Activated CD4-positive, alpha-beta T cell treated with anti-CD3 and anti-CD28 coated beads, Interleukin-2, amount 10 ng/mL, durations not matched to agents 24 days and 14 days (primary cell): Measurements from ENCODE around the gene FNDC3B. TPM values are rescaled to one million over a fixed set of nuclear protein-coding genes. Genes with fewer than 3 reads are reported as not detected.

Experiments
- DNase-seq: peaks from one replicate; pipeline ENCODE4 v3.0.0; 2022
- H3K27ac Mint-ChIP-seq: one replicate; pipeline ENCODE4 v1.8.0; 2022; ENCODE audit warnings: mild to moderate bottlenecking, mixed read lengths
- H3K27me3 Mint-ChIP-seq: one replicate; pipeline ENCODE4 v1.8.0; 2022; ENCODE audit warnings: mixed read lengths
- H3K36me3 Mint-ChIP-seq: one replicate; pipeline ENCODE4 v1.8.0; 2022; ENCODE audit warnings: low read depth, mild to moderate bottlenecking, mixed read lengths
- H3K4me1 Mint-ChIP-seq: one replicate; pipeline ENCODE4 v1.8.0; 2021; ENCODE audit warnings: mixed read lengths
- H3K4me3 Mint-ChIP-seq: one replicate; pipeline ENCODE4 v1.8.0; 2022; ENCODE audit warnings: mild to moderate bottlenecking, moderate library complexity, mixed read lengths
- H3K9me3 Mint-ChIP-seq: one replicate; pipeline ENCODE4 v1.8.0; 2021; ENCODE audit warnings: mixed read lengths
- intact Hi-C: fragments of 100-400 bp; cut with micrococcal nuclease; formaldehyde crosslinking; loops from one replicate; pipeline ENCODE4 v1.15.1; 2023
- total RNA-seq: library from RNA; stranded (reverse); gene quantifications from 2 replicates; pipeline ENCODE4 v1.2.3, GENCODE V29; 2022

FNDC3B gene
- total RNA-seq, 1 donor from 2014 or later, result 19.6 TPM

DNA sequence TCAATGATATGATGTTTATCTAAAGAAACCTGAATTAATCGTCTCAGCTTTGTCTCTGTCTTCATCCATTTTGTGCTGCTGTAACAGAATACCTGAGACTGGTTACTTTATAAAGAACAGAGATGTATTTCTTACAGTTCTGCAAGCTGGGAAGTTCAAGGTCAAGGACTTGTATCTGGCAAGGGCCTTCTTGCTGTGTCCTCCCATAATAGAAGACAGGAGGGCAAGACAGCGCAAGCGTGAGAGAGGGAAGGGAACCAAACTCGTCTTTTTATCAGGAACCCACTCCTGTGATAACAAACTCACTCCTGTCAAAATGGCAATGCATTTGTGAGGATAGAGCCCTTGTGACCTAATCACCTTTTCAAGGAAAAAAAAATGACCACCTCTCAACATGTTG, 277.4 kb downstream of the FNDC3B start:
- Mint-ChIP-seq H3K36me3 (peaks cover 24% of the 10 kb centered on the region), H3K9me3 (no peaks in the 10 kb centered on the region), H3K4me3 (no peak overlapping the region), H3K4me1 (peaks cover 21% of the 10 kb centered on the region), H3K27me3 (no peaks in the 10 kb centered on the region), H3K27ac (no peak overlapping the region)
- no peak for DNase-seq
- intact Hi-C loops, result no loop called here

DNA sequence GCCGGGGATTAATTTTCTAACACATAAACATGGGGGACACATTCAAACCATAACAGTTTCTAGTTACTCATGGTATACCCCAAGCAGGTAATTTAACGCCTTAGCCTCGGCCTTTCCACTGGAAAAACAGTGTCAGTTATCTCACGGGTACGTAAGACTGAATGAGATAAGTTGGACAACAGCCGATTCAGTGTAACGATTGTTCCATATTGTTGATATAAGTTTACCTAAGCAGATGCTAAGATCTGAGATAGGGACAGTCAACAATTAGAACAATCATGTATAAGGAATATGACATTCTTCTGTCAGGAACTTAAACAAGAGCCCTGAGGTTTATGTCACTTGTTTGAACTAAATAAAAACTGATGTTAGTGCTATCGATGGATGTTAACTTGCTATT, 278.1 kb downstream of the FNDC3B start:
- Mint-ChIP-seq H3K4me1 (peaks cover 21% of the 10 kb centered on the region), H3K9me3 (no peaks in the 10 kb centered on the region), H3K27me3 (no peaks in the 10 kb centered on the region), H3K4me3 (no peak overlapping the region), H3K36me3 (peaks cover 20% of the 10 kb centered on the region), H3K27ac (no peak overlapping the region)
- intact Hi-C loops, result no loop called here
- DNase-seq, result no peak

DNA sequence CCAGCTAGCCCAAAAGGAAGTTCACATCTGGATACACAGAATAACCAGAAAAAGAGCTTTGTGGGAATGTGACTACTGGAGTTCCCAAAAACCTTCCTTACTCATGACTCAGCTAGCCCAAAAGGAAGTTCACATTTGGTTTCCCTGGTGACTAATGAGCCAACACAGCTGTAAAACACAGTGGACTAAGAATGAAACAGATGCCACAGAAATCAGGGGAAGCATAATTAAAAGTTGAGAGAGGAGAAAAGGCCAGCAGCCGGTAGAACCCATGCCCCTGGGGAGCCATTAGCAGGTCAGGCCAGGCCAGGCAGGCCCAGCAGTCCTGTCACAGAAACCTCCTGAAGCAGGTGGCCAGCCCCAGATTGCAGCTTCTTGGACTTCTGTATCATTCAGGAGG, 278.6 kb downstream of the FNDC3B start:
- Mint-ChIP-seq H3K27ac (peak overlapping the region; percentile 34), H3K9me3 (no peaks in the 10 kb centered on the region), H3K4me1 (peaks cover 20% of the 10 kb centered on the region), H3K4me3 (no peak overlapping the region), H3K36me3 (peaks cover 16% of the 10 kb centered on the region), H3K27me3 (no peaks in the 10 kb centered on the region)
- intact Hi-C loops, result no loop called here
- DNase-seq, result no peak

DNA sequence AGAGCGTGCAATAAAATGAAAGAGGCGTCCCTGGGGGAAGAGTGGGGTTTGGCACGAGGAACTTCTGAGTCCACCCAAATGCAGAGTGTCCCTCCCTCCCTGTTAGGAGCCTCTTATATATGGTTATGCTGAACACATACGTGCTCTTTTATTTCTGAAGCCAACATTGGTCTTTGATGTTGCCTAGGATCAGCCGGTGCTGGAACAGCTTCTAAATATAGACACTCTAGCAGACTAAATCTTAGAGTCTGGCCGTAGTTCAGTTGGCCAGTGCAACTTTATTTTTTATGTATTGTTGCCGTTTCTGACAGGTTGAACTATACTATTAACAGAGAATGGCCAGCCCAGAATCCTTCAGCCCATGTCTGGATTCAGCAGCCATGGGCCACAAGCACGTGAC, 280.2 kb downstream of the FNDC3B start:
- H3K4me3 Mint-ChIP-seq, result no peak overlapping the region
- H3K27ac Mint-ChIP-seq, result no peak overlapping the region
- DNase-seq, result no peak
- no peaks in the 10 kb centered on the region for H3K9me3 Mint-ChIP-seq
- peaks cover 26% of the 10 kb centered on the region for H3K4me1 Mint-ChIP-seq
- intact Hi-C loops, result no loop called here
- peaks cover 15% of the 10 kb centered on the region for H3K36me3 Mint-ChIP-seq
- H3K27me3 Mint-ChIP-seq, result no peaks in the 10 kb centered on the region

DNA sequence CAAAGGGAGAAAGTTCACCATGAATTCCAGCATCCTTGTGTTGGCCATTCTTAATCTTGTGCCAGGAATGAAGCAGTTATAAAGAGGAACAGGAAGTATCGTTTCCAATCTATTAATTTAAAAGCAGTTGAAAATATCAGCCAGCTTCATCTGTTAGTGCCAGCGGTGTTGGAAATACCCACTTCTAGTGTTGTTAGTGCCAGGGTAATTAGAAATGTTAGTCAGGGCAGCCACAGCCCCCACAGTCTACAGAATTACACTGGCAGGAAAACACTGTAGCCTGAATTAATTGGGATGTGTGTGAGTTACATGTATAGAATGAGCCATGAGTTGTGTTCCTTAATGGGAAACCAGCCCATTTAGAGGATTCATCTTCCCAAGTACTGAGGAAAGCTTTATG, 281.1 kb downstream of the FNDC3B start:
- peaks cover 18% of the 10 kb centered on the region for H3K36me3 Mint-ChIP-seq
- intact Hi-C loops, result no loop called here

DNA sequence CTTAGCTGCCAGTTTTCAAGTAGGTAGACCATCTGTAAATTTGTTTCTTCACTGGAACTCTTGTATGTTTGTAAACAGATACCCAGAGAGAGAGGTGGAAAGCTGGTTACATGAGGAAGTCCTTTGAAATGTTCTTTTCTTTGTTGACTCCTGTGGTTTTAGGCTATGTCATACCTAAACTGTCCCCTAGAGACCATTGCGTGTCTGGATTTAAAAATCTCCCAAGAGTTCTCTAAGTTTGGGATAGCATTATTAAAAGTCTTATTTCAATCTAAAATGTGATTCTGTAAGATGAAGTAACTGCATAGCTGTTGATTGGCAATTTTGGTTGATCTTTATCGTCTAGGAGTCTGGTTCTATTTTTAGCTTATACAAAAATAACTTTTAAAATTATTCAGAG, 281.7 kb downstream of the FNDC3B start:
- DNase-seq, result no peak
- H3K9me3 Mint-ChIP-seq, result no peaks in the 10 kb centered on the region
- H3K4me3 Mint-ChIP-seq, result no peak overlapping the region
- peaks cover 21% of the 10 kb centered on the region for H3K4me1 Mint-ChIP-seq
- no peak overlapping the region for H3K27ac Mint-ChIP-seq
- no peaks in the 10 kb centered on the region for H3K27me3 Mint-ChIP-seq
- H3K36me3 Mint-ChIP-seq, result peaks cover 18% of the 10 kb centered on the region
- intact Hi-C loops, result no loop called here

More for the DNA sequence above, 281.1 kb downstream of the FNDC3B start:
- Mint-ChIP-seq H3K9me3 (no peaks in the 10 kb centered on the region), H3K27ac (no peak overlapping the region), H3K27me3 (no peaks in the 10 kb centered on the region), H3K4me1 (peaks cover 26% of the 10 kb centered on the region), H3K4me3 (no peak overlapping the region)
- DNase-seq, result no peak

DNA sequence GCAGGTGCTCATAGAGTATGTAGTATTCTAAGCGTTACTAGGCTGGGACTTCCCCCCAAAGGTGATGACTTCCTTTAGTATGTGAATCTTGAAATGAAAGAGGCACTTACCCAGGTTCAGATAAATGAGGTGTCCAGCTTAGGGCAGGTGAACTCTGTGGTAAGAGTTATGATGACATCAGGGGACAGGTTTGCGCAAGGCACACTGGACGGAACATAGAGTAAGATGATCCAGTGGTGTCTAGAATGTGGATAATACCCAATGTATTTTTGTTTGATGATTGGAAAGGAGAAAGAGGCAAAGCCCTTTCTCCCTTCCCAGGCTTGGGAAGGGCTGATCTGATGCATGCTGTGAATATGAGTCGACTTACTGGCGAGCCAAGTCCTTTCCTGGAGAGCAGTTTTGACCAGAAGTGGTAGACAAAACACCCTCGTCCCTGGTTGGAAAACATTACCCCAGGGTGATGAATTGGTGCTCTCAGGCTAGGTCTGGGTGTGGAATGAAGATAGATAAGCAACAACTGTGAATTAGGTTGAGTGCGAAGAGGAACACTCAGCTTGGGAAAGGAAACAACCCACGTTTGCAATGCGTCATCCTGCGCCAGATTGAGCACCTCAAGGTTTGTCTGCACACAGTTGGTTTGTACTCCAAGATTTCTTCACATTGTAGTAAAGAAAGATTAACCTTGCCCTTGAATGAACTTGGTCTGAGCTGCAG, 284.7 kb downstream of the FNDC3B start:
- Mint-ChIP-seq H3K36me3 (peaks cover 8% of the 10 kb centered on the region), H3K27me3 (no peaks in the 10 kb centered on the region), H3K9me3 (no peaks in the 10 kb centered on the region), H3K27ac (peak overlapping the region; percentile 8), H3K4me1 (peaks cover 11% of the 10 kb centered on the region), H3K4me3 (no peak overlapping the region)
- DNase-seq, result no peak
- intact Hi-C loops, result no loop called here

DNA sequence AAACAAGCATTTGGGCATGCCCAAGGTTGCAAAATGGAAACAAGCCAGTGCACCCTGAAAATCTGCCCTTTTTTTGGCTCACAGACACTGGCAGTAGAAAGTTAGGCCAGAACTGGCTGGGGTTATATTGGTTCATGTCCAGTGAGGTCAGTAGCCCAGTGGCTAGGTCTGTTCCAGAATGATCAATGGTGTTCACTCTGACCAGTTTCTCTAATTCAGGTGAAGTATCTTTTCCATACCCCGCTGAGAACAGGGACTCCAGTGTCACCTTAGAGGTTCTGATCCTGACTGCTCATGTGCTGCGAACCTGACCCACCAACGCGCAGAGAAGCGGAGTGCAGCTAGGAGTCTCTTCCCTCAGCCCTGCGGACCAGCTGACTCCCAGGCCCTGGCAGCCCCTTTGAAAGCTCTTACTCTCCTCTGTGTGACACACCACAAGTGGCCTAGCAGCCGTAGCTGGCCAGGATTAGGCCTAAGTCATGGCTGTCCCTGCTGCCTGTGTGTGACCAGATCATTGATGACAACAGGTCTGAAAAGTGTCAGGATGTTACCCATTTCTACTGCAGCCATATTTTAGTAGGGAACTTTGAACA, 285.3 kb downstream of the FNDC3B start:
- DNase-seq, result no peak
- Mint-ChIP-seq H3K4me1 (peaks cover 9% of the 10 kb centered on the region), H3K27me3 (no peaks in the 10 kb centered on the region), H3K9me3 (no peaks in the 10 kb centered on the region), H3K4me3 (no peak overlapping the region), H3K27ac (no peak overlapping the region), H3K36me3 (peaks cover 8% of the 10 kb centered on the region)
- intact Hi-C loops, result no loop called here

DNA sequence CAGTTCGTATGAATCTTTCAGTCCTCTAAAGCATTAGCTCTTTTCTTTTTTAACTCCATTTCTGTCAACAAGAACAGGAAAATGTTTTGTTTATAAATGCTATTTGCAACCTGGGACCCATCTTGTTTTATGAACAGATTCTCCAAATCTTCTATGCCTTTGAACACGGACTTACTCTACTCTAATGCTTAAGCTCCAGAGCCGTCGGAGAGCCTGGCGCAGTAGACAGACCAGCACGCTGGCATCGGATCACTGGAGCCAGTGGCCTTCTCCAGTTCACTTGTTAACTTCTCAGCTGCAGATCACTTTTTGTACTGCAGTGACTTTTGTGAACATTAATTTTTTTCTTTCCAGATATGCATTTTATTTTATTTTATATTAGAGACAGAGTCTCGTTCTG, 286.1 kb downstream of the FNDC3B start:
- H3K27ac Mint-ChIP-seq, result no peak overlapping the region
- peaks cover 4% of the 10 kb centered on the region for H3K36me3 Mint-ChIP-seq
- H3K9me3 Mint-ChIP-seq, result no peaks in the 10 kb centered on the region
- H3K4me3 Mint-ChIP-seq, result no peak overlapping the region
- peaks cover 9% of the 10 kb centered on the region for H3K4me1 Mint-ChIP-seq
- intact Hi-C loops, result no loop called here
- no peak for DNase-seq
- no peaks in the 10 kb centered on the region for H3K27me3 Mint-ChIP-seq

DNA sequence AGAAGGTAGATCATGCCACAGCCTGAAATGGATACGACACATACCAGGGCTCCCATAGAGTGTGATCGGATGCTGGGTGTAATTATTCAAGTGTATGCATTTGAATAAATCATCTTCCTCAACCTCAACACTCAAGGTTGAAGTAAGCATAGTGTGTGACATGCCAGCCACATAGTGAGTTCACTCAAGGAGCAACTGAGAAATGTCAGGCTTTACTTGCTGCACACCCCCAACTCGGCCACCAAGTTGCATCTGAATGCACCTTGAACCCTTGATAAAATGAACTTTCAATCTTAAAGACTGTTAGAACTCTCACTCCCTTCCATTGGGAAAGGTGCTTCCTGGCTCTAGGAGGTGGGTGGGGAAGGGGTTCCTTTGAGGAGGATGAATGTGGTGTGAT, 287.6 kb downstream of the FNDC3B start:
- intact Hi-C loops, result no loop called here
- peaks cover 9% of the 10 kb centered on the region for H3K4me1 Mint-ChIP-seq
- H3K27me3 Mint-ChIP-seq, result no peaks in the 10 kb centered on the region
- H3K27ac Mint-ChIP-seq, result no peak overlapping the region
- DNase-seq, result no peak
- H3K4me3 Mint-ChIP-seq, result no peak overlapping the region
- peaks cover 9% of the 10 kb centered on the region for H3K36me3 Mint-ChIP-seq
- no peaks in the 10 kb centered on the region for H3K9me3 Mint-ChIP-seq

DNA sequence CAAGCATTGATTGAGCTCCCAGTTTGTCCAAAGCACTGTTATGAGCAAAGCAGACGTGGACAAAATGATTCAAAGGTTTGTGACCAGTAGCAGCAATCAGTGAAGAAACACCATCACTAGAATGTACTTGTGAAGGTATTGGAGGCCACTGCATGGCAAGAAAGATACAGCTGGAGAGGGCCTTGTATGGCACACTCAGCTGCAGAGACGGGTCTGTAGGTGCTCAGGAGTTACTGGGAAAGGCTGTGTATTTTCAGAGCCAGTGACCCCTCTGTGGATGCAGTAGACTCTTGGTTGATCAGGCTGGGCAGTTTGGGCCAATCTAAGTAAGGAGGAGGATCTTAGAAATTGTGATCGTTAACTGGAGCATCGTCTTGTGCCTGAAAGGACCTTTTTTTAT, 288.9 kb downstream of the FNDC3B start:
- DNase-seq, result no peak
- H3K4me1 Mint-ChIP-seq, result peaks cover 13% of the 10 kb centered on the region
- H3K27me3 Mint-ChIP-seq, result no peaks in the 10 kb centered on the region
- H3K36me3 Mint-ChIP-seq, result peaks cover 9% of the 10 kb centered on the region
- H3K9me3 Mint-ChIP-seq, result no peaks in the 10 kb centered on the region
- H3K4me3 Mint-ChIP-seq, result no peak overlapping the region
- intact Hi-C loops, result no loop called here
- no peak overlapping the region for H3K27ac Mint-ChIP-seq

DNA sequence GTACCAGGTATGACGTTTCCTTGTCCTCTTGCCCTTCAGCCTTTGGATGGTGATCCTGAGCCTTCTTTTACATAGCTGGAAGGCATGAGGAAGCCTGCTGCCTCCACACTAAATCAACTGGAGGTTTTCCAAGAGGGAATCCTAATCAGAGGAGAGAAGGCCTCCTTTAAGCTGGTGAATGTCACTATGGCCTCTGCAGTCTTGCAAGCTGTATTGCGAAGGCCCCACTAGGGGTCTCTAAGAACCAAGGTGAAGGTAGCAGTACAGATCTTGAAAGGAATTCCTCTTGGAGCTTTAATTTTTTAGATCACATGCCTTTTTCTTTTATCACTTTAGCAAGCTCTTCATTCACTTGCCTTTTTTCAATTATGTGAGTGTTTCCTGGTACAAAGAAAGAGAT, 289.7 kb downstream of the FNDC3B start:
- Mint-ChIP-seq H3K27me3 (no peaks in the 10 kb centered on the region), H3K4me1 (peaks cover 8% of the 10 kb centered on the region), H3K4me3 (no peak overlapping the region), H3K27ac (no peak overlapping the region), H3K9me3 (no peaks in the 10 kb centered on the region), H3K36me3 (peaks cover 13% of the 10 kb centered on the region)
- intact Hi-C loops, result no loop called here
- no peak for DNase-seq

DNA sequence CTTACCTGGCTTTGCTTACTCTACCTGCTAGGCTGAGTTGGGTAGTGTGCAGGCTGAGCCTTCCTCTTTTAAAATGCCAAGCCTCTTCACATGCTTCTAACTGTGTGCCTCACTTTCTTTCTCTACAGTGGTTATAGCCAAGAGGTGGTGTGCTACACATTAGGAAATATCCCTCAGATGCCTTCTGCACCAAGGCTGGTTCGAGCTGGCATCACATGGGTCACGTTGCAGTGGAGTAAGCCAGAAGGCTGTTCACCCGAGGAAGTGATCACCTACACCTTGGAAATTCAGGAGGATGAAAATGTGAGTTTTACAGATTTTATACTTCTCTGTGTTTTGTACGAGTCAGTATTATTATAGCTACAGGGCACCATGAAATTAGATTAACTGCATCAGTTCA, 291.0 kb downstream of the FNDC3B start:
- no peak overlapping the region for H3K27ac Mint-ChIP-seq
- H3K27me3 Mint-ChIP-seq, result no peaks in the 10 kb centered on the region
- intact Hi-C loops, result loop anchor here (10.0 kb wide), 1 partner anchor 144 kb away; no protein-coding TSS in a partner anchor
- no peaks in the 10 kb centered on the region for H3K9me3 Mint-ChIP-seq
- H3K4me1 Mint-ChIP-seq, result peaks cover 6% of the 10 kb centered on the region
- H3K36me3 Mint-ChIP-seq, result peaks cover 9% of the 10 kb centered on the region
- H3K4me3 Mint-ChIP-seq, result no peak overlapping the region
- DNase-seq, result no peak

DNA sequence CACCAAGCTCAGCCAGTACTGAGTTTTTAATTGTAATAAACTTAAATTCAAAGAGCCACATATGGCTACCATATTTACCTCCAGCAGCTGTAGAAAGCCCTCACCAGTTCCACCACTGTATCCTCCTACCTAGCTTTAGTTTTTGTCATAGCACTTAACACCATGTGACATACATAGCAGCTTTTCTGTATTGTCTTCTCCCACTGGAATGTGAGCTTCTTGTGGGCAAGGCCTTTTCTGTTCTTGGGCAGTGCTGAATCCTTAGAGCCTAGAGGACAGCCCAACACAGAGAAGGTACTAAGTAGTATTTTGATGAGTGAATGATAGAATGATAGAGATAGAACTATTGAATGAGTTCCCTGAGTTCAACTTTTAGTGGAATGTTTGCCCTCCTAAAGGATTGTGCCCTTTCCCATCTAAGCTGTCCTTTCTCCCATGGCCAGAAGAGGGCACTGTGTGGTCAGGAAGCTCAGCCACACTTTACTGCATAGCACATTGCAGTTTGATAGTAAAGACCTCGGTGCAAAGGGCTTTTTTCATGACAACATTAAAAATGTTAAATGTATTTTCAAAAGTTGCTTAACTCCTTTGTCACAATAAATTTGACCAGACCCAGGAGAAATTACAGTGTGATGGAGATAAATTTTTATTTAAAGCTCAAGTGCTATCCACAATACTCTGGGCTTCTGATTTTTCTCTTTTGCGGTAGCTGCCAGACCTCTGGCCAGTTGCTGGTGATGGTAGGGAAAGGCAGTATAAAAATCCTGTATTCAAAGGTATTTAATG, 293.1 kb downstream of the FNDC3B start:
- Mint-ChIP-seq H3K27me3 (no peaks in the 10 kb centered on the region), H3K4me3 (no peak overlapping the region), H3K4me1 (peaks cover 6% of the 10 kb centered on the region), H3K36me3 (peaks cover 9% of the 10 kb centered on the region), H3K9me3 (no peaks in the 10 kb centered on the region), H3K27ac (no peak overlapping the region)
- intact Hi-C loops, result loop anchor here (1.0 to 10.0 kb wide), 3 partner anchors 142 to 334 kb away; no protein-coding TSS in a partner anchor
- DNase-seq, result peak; percentile 88
